ENCODE results near the gene KRTAP20-3. TPM values are rescaled to one million over a fixed set of nuclear protein-coding genes. Genes with fewer than 3 reads are reported as not detected.

Gene KRTAP20-3
- total and polyA plus RNA-seq, 2 donors: not detected

DNA sequence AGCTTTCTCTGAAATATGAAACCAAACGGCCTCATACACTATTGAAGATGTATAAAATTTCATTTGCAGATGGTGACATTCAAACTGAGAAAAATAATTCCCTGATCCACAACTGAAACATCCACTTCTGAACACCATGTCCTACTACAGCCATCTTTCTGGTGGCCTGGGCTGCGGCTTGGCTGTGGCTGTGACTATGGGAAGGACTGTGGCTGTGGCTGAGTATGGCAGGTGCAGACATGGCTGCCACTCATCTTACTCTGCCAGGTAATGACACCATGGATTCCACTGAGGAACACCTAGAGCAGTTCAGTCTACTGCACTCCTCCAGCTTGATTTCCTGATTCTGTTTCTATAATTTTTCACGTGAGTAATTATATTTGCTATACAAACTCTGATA, 22.1 kb upstream of the KRTAP20-3 start, which contains the start of gene KRTAP20-4:
TSS of gene KRTAP20-4 (plus strand) at position 106 of the 400 bp plus-strand sequence.
- 95% methylated on average over 3 of the region's 3 CpGs for WGBS
- H3K36me3 ChIP-seq (ENCODE audit: control insufficient read depth in 2 of 2, insufficient read depth in 2 of 2, low read length in 1 of 2): no peaks in the 10 kb centered on the region
- no peak for DNase-seq (ENCODE audit: low read depth in 6 of 9, low spot score in 9 of 9)

DNA sequence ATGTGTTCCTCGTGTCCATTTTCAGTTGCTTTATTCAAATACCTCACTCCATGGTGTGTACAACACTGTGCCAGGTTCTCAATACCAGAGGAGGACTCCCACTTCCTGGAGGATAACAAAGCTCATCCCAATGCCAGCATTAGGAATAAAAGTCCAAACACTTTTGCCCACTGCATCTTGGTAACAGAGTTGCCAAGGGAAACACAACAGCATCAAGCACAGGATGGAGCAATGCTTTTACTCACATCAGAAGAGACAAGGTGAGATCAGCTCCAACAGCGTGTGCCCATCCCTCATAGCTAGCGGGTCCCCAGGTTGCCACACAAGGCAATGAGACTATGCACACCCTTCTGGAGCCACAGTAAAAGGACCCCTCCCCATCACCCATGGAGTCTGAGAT, 19.3 kb upstream of the KRTAP20-3 start:
- no peaks in the 10 kb centered on the region for H3K4me1 ChIP-seq (ENCODE audit: control insufficient read depth in 2 of 2, insufficient read depth in 2 of 2, low read length in 2 of 2)
- DNase-seq (ENCODE audit: low read depth in 6 of 9, low spot score in 9 of 9): no peak
- no peak overlapping the region for H3K27ac ChIP-seq (ENCODE audit: low read depth in 1 of 2, low read length in 1 of 2)
- H3K9me3 ChIP-seq (ENCODE audit: control insufficient read depth in 2 of 2, insufficient read depth in 1 of 2, low read length in 1 of 2): peaks cover 0 to 7% of the 10 kb centered on the region in 2 donors
- no peaks in the 10 kb centered on the region for H3K36me3 ChIP-seq (ENCODE audit: control insufficient read depth in 2 of 2, insufficient read depth in 2 of 2, low read length in 1 of 2)
- WGBS: 97% methylated on average over 3 of the region's 3 CpGs
- H3K27me3 ChIP-seq (ENCODE audit: control insufficient read depth in 2 of 2, insufficient read depth in 1 of 2, low read length in 1 of 2): no peaks in the 10 kb centered on the region
- H3K4me3 ChIP-seq (ENCODE audit: low read length in 2 of 2): no peak overlapping the region

More for the DNA sequence above, 22.1 kb upstream of the KRTAP20-3 start, which contains the start of gene KRTAP20-4:
- Histone ChIP-seq H3K9me3 (ENCODE audit: control insufficient read depth in 2 of 2, insufficient read depth in 1 of 2, low read length in 1 of 2) (peaks cover 0 to 7% of the 10 kb centered on the region in 2 donors), H3K4me1 (ENCODE audit: control insufficient read depth in 2 of 2, insufficient read depth in 2 of 2, low read length in 2 of 2) (no peaks in the 10 kb centered on the region), H3K4me3 (ENCODE audit: low read length in 2 of 2) (no peak within 1 kb of the TSS), H3K27me3 (ENCODE audit: control insufficient read depth in 2 of 2, insufficient read depth in 1 of 2, low read length in 1 of 2) (no peaks in the 10 kb centered on the region), H3K27ac (ENCODE audit: low read depth in 1 of 2, low read length in 1 of 2) (no peak within 1 kb of the TSS)

DNA sequence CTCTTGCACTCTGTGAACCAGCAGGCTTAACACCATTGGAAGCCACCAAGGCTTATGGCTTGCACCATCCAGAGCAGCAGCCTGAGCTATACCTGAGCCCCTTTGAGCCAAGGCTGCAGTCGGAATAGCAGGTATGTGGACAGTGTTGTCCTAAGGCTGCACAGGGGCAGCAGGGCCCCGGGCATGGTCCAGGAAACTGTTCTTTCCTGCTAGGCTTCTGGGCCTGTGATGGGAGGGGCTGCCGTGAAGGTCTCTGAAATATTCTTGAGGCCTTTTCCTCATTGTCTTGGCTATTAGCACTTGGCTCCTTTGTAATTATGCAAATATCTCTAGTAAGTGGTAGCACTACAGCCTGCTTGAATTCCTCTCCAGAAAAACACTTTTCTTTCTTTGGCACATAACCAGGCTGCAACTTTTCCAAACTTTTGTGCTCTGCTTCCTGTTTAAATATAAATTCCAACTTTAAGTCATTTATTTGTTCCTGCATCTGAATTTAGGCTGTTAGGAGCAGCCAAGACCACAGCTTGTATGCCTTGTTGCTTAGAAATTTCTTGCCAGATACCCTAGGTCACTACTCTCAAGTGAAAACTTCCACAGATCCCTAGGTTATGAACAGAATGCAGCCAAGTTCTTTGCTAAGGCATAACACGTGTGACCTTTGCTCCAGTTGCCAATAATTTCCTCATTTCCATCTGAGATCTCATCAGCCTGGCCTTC, 17.1 kb upstream of the KRTAP20-3 start:
- 83% methylated on average over 4 of the region's 4 CpGs for WGBS
- H3K4me1 ChIP-seq (ENCODE audit: control insufficient read depth in 2 of 2, insufficient read depth in 2 of 2, low read length in 2 of 2): no peaks in the 10 kb centered on the region
- H3K27me3 ChIP-seq (ENCODE audit: control insufficient read depth in 2 of 2, insufficient read depth in 1 of 2, low read length in 1 of 2): no peaks in the 10 kb centered on the region
- peaks cover 0 to 7% of the 10 kb centered on the region in 2 donors for H3K9me3 ChIP-seq (ENCODE audit: control insufficient read depth in 2 of 2, insufficient read depth in 1 of 2, low read length in 1 of 2)
- H3K36me3 ChIP-seq (ENCODE audit: control insufficient read depth in 2 of 2, insufficient read depth in 2 of 2, low read length in 1 of 2): no peaks in the 10 kb centered on the region
- H3K4me3 ChIP-seq (ENCODE audit: low read length in 2 of 2): no peak overlapping the region
- H3K27ac ChIP-seq (ENCODE audit: low read depth in 1 of 2, low read length in 1 of 2): no peak overlapping the region
- no peak for DNase-seq (ENCODE audit: low read depth in 6 of 9, low spot score in 9 of 9)

DNA sequence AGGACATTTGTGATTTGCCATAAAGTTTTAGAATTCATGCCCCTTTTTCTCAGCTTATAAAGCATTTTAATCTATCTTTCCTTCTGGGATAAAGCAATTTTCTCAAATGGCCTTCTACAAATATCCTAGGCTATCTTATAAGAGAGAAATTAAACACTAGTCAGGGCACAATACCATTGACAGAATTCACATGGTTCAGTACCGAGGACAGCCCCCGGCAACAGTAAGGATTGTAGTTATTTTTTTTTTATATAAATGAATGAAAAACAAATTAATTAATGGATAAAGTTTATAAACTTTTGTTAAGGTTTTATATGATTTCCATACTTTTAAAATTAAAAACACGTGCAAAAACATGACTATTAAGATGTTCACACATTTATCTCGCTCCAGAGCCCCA, 14.6 kb upstream of the KRTAP20-3 start:
- H3K27ac ChIP-seq (ENCODE audit: low read depth in 1 of 2, low read length in 1 of 2): no peak overlapping the region
- 83% methylated on average over 4 of the region's 4 CpGs for WGBS
- no peaks in the 10 kb centered on the region for H3K36me3 ChIP-seq (ENCODE audit: control insufficient read depth in 2 of 2, insufficient read depth in 2 of 2, low read length in 1 of 2)
- H3K9me3 ChIP-seq (ENCODE audit: control insufficient read depth in 2 of 2, insufficient read depth in 1 of 2, low read length in 1 of 2): peaks cover 0 to 7% of the 10 kb centered on the region in 2 donors
- no peak for DNase-seq (ENCODE audit: low read depth in 6 of 9, low spot score in 9 of 9)
- no peaks in the 10 kb centered on the region for H3K27me3 ChIP-seq (ENCODE audit: control insufficient read depth in 2 of 2, insufficient read depth in 1 of 2, low read length in 1 of 2)
- no peak overlapping the region for H3K4me3 ChIP-seq (ENCODE audit: low read length in 2 of 2)
- H3K4me1 ChIP-seq (ENCODE audit: control insufficient read depth in 2 of 2, insufficient read depth in 2 of 2, low read length in 2 of 2): no peaks in the 10 kb centered on the region

DNA sequence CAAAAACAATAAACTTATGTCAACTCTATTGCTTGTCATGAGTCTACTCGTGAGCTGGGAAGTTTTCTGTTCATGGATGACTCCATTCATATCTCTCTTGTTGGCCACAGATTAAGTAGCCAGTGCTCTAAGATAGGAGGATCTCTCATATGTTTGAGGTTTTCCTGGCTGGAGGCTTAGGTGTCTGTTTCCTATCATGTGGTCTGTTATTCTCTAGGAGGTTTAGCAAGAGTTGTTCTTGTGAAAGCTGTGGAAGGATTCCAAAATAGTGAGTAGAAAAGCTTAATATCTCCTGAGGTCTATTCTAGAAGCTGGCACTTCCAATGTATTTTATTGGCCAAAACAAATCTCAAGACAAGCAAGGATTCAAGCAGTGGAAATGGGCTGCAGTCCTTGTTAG, 13.5 kb upstream of the KRTAP20-3 start:
- WGBS: 82% methylated on average over 1 of the region's 1 CpG
- no peak for DNase-seq (ENCODE audit: low read depth in 6 of 9, low spot score in 9 of 9)
- H3K4me1 ChIP-seq (ENCODE audit: control insufficient read depth in 2 of 2, insufficient read depth in 2 of 2, low read length in 2 of 2): no peaks in the 10 kb centered on the region

DNA sequence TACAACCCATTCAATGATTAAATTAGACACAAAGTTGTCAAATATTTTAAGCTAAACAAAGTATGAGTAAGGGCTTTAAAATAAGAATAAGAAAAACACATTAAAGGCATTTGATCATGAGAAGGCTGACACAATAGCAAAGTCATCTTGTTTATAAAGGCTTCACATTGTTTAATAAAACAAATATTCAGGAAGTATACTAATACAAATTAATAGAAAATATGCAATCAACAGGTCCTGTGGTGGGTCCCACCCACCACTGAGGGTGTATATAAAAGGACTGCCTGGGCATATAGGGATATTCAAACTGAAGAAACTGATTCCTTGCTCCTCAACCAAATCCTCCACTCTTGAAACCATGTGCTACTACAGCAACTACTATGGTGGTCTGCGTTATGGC, 7.8 kb upstream of the KRTAP20-3 start, which contains the start of gene KRTAP20-2:
TSS of gene KRTAP20-2 (plus strand) at position 301 of the 400 bp plus-strand sequence. CDS start at position 359, 58 bp downstream.
- no peak within 1 kb of the TSS for H3K4me3 ChIP-seq (ENCODE audit: low read length in 2 of 2)
- no peaks in the 10 kb centered on the region for H3K4me1 ChIP-seq (ENCODE audit: control insufficient read depth in 2 of 2, insufficient read depth in 2 of 2, low read length in 2 of 2)
- no peak for DNase-seq (ENCODE audit: low read depth in 6 of 9, low spot score in 9 of 9)

More for the DNA sequence above, 13.5 kb upstream of the KRTAP20-3 start:
- H3K9me3 ChIP-seq (ENCODE audit: control insufficient read depth in 2 of 2, insufficient read depth in 1 of 2, low read length in 1 of 2): peaks cover 0 to 7% of the 10 kb centered on the region in 2 donors
- H3K4me3 ChIP-seq (ENCODE audit: low read length in 2 of 2): no peak overlapping the region
- H3K27ac ChIP-seq (ENCODE audit: low read depth in 1 of 2, low read length in 1 of 2): no peak overlapping the region
- H3K36me3 ChIP-seq (ENCODE audit: control insufficient read depth in 2 of 2, insufficient read depth in 2 of 2, low read length in 1 of 2): no peaks in the 10 kb centered on the region
- no peaks in the 10 kb centered on the region for H3K27me3 ChIP-seq (ENCODE audit: control insufficient read depth in 2 of 2, insufficient read depth in 1 of 2, low read length in 1 of 2)

DNA sequence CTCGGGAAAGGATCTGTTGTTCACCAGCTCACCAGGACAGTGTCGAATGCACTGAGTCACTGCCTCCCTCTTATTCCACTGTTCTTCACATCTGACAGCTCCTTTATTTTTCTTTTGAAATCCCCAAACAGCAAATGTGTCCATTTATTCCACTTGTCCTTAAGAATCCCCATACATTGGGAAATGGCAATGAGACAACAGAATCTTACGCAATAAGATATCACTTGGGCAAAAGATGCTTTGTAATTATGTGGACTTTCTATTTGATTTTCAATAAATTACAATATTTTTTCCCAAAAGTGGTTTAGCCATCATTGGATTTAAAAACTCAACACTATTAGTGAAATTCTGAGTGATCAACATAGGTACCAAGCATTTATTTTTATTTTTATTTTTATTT, 4.0 kb upstream of the KRTAP20-3 start:
- 92% methylated on average over 3 of the region's 3 CpGs for WGBS
- Histone ChIP-seq H3K4me3 (ENCODE audit: low read length in 2 of 2) (no peak overlapping the region), H3K4me1 (ENCODE audit: control insufficient read depth in 2 of 2, insufficient read depth in 2 of 2, low read length in 2 of 2) (no peaks in the 10 kb centered on the region), H3K27ac (ENCODE audit: low read depth in 1 of 2, low read length in 1 of 2) (no peak overlapping the region), H3K9me3 (ENCODE audit: control insufficient read depth in 2 of 2, insufficient read depth in 1 of 2, low read length in 1 of 2) (no peaks in the 10 kb centered on the region), H3K27me3 (ENCODE audit: control insufficient read depth in 2 of 2, insufficient read depth in 1 of 2, low read length in 1 of 2) (no peaks in the 10 kb centered on the region), H3K36me3 (ENCODE audit: control insufficient read depth in 2 of 2, insufficient read depth in 2 of 2, low read length in 1 of 2) (no peaks in the 10 kb centered on the region)
- DNase-seq (ENCODE audit: low read depth in 6 of 9, low spot score in 9 of 9): no peak

More for the DNA sequence above, 7.8 kb upstream of the KRTAP20-3 start, which contains the start of gene KRTAP20-2:
- H3K27me3 ChIP-seq (ENCODE audit: control insufficient read depth in 2 of 2, insufficient read depth in 1 of 2, low read length in 1 of 2): no peaks in the 10 kb centered on the region
- H3K9me3 ChIP-seq (ENCODE audit: control insufficient read depth in 2 of 2, insufficient read depth in 1 of 2, low read length in 1 of 2): no peaks in the 10 kb centered on the region
- H3K36me3 ChIP-seq (ENCODE audit: control insufficient read depth in 2 of 2, insufficient read depth in 2 of 2, low read length in 1 of 2): no peaks in the 10 kb centered on the region
- no peak within 1 kb of the TSS for H3K27ac ChIP-seq (ENCODE audit: low read depth in 1 of 2, low read length in 1 of 2)
- 95% methylated on average over 1 of the region's 1 CpG for WGBS

DNA sequence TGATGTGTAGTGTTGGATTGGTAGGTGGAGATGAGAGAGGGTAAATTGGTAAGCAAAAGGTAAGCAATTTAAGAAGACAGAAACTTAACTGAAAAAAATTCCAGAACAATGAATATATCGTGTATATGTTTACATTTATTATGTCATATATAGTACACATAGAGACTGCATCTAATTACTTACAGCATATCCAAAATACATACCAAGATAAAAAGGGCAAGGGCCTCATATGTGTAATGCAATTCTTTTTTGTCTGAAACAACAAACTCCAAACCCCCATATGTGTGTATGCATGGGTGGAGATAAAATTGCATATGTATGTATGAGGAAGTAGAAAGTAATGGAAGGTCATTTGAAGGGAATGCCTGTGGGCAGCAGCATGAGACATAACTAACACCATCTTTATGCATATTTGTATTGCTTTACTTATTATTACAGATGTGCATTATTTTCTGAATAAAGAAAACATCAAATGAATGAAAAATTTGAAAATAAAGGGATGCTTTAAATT, 4.3 kb downstream of the KRTAP20-3 start:
- WGBS: 98% methylated on average over 1 of the region's 1 CpG

DNA sequence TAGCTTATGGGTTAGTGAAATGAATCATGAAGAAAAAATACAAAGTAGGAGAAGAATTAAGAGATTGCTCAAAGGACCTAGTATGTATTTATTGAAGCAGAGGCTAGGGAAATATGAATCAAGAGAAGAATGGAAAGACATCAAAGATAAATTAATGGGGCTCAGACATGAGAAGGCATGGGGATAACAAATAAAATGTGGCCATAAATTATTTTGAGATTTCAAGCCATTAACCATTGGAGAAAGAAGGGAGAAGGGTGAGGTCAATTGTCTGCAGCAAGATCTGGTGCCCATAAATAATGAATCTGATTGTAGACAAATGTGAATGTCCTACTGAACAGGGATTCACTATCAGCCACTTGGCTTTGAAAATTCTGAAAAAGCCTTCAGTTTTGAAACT, 10.2 kb downstream of the KRTAP20-3 start:
- H3K4me1 ChIP-seq (ENCODE audit: control insufficient read depth in 2 of 2, insufficient read depth in 2 of 2, low read length in 2 of 2): no peaks in the 10 kb centered on the region
- H3K4me3 ChIP-seq (ENCODE audit: low read length in 2 of 2): no peak overlapping the region
- no peak for DNase-seq (ENCODE audit: low read depth in 6 of 9, low spot score in 9 of 9)
- no peaks in the 10 kb centered on the region for H3K27me3 ChIP-seq (ENCODE audit: control insufficient read depth in 2 of 2, insufficient read depth in 1 of 2, low read length in 1 of 2)
- H3K27ac ChIP-seq (ENCODE audit: low read depth in 1 of 2, low read length in 1 of 2): no peak overlapping the region
- no peaks in the 10 kb centered on the region for H3K36me3 ChIP-seq (ENCODE audit: control insufficient read depth in 2 of 2, insufficient read depth in 2 of 2, low read length in 1 of 2)
- H3K9me3 ChIP-seq (ENCODE audit: control insufficient read depth in 2 of 2, insufficient read depth in 1 of 2, low read length in 1 of 2): no peaks in the 10 kb centered on the region

More for the DNA sequence above, 4.3 kb downstream of the KRTAP20-3 start:
- Histone ChIP-seq H3K27me3 (ENCODE audit: control insufficient read depth in 2 of 2, insufficient read depth in 1 of 2, low read length in 1 of 2) (no peaks in the 10 kb centered on the region), H3K4me1 (ENCODE audit: control insufficient read depth in 2 of 2, insufficient read depth in 2 of 2, low read length in 2 of 2) (no peaks in the 10 kb centered on the region), H3K36me3 (ENCODE audit: control insufficient read depth in 2 of 2, insufficient read depth in 2 of 2, low read length in 1 of 2) (no peaks in the 10 kb centered on the region), H3K4me3 (ENCODE audit: low read length in 2 of 2) (no peak overlapping the region), H3K27ac (ENCODE audit: low read depth in 1 of 2, low read length in 1 of 2) (no peak overlapping the region), H3K9me3 (ENCODE audit: control insufficient read depth in 2 of 2, insufficient read depth in 1 of 2, low read length in 1 of 2) (no peaks in the 10 kb centered on the region)
- DNase-seq (ENCODE audit: low read depth in 6 of 9, low spot score in 9 of 9): no peak

All from thymus (tissue), 11 donors.